Liver (tissue), 3 donors: ENCODE results near the gene PM20D1.

Source experiments
- EGR1 ChIP-seq, 2 donors: IDR thresholded peaks; 2 replicates each; pipeline ENCODE4 v1.6.1; 2016 to 2018; ENCODE audit warnings: antibody characterized with exemption in 2 of 2, low read depth in 2 of 2
- FOXA1 ChIP-seq: IDR thresholded peaks from 2 replicates; pipeline ENCODE4 v1.6.1; 2016; ENCODE audit warnings: antibody characterized with exemption
- GABPA ChIP-seq, 2 donors: IDR thresholded peaks in 1 of 2; conservative IDR thresholded peaks in 1 of 2; 2 replicates each; pipeline ENCODE4 v1.6.1; 2016; ENCODE audit warnings: antibody characterized with exemption in 2 of 2, mild to moderate bottlenecking in 1 of 2, moderate library complexity in 1 of 2
- JUND ChIP-seq, 2 donors: IDR thresholded peaks; 2 replicates each; pipeline ENCODE4 v1.6.1; 2016; ENCODE audit warnings: antibody characterized with exemption in 2 of 2
- RAD21 ChIP-seq, 2 donors: IDR thresholded peaks; 2 replicates each; pipeline ENCODE4 v1.6.1; 2016; ENCODE audit warnings: antibody characterized with exemption in 2 of 2, mild to moderate bottlenecking in 2 of 2
- RXRA ChIP-seq, 2 donors: IDR thresholded peaks; 2 replicates each; pipeline ENCODE4 v1.6.1; 2017 to 2018; ENCODE audit warnings: antibody characterized with exemption in 2 of 2, mild to moderate bottlenecking in 1 of 2
- SP1 ChIP-seq: IDR thresholded peaks from 2 replicates; pipeline ENCODE4 v1.6.1; 2018; ENCODE audit warnings: antibody characterized with exemption, mild to moderate bottlenecking
- TAF1 ChIP-seq: conservative IDR thresholded peaks from 2 replicates; pipeline ENCODE4 v1.6.1; 2016; ENCODE audit warnings: antibody characterized with exemption, mild to moderate bottlenecking
- YY1 ChIP-seq: IDR thresholded peaks from 2 replicates; pipeline ENCODE4 v1.6.1; 2016; ENCODE audit warnings: antibody characterized with exemption, mild to moderate bottlenecking
- TF ChIP-seq, protein P1 (sequence below): fragments of 150-350 bp; IDR thresholded peaks from 2 replicates; pipeline ENCODE4 v1.5.1; 2017; ENCODE audit warnings: improper control_type of control experiment, low read depth, low read length; ENCODE audit not compliant: missing input control
- TF ChIP-seq, protein P2 (sequence below): IDR thresholded peaks from 2 replicates; pipeline ENCODE4 v1.6.1; 2016; ENCODE audit warnings: antibody characterized with exemption
- TF ChIP-seq, protein P3 (sequence below): IDR thresholded peaks from 2 replicates; pipeline ENCODE4 v1.6.1; 2016; ENCODE audit warnings: antibody characterized with exemption
- TF ChIP-seq, protein P4 (sequence below): IDR thresholded peaks from 2 replicates; pipeline ENCODE4 v1.6.1; 2016; ENCODE audit warnings: antibody characterized with exemption
- TF ChIP-seq, protein P5 (sequence below): IDR thresholded peaks from 2 replicates; pipeline ENCODE4 v1.6.1; 2016; ENCODE audit warnings: antibody characterized with exemption, mild to moderate bottlenecking
- donor health status: healthy.
- donor health status: healthy.

DNA sequence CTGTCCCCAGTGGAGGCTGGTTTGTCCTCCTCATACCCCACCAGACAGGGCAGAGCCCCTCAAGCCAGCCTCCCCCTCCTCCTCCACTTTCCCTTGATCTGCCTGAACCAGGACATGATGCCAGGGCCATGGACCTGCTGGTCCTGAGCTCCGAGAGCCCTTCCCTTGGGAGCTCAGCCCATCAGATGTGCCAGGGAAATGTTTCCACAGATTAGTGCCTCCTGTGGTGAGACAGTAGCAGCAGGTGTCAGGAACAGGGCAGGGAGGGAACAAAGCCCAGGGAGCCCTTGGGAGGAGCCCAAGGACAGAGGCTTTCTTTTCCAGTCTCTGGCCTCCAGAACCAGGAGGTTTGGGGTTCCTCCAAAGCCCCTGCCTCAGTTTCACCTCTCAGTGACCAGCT, 22.3 kb downstream of the PM20D1 start:
- no peak for TF ChIP-seq RXRA (IDR thresholded peaks at IDR 0.05)
- TF ChIP-seq, protein P1, sequence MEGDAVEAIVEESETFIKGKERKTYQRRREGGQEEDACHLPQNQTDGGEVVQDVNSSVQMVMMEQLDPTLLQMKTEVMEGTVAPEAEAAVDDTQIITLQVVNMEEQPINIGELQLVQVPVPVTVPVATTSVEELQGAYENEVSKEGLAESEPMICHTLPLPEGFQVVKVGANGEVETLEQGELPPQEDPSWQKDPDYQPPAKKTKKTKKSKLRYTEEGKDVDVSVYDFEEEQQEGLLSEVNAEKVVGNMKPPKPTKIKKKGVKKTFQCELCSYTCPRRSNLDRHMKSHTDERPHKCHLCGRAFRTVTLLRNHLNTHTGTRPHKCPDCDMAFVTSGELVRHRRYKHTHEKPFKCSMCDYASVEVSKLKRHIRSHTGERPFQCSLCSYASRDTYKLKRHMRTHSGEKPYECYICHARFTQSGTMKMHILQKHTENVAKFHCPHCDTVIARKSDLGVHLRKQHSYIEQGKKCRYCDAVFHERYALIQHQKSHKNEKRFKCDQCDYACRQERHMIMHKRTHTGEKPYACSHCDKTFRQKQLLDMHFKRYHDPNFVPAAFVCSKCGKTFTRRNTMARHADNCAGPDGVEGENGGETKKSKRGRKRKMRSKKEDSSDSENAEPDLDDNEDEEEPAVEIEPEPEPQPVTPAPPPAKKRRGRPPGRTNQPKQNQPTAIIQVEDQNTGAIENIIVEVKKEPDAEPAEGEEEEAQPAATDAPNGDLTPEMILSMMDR = no peak
- no peak for TF ChIP-seq YY1
- TF ChIP-seq SP1 = no peak
- TF ChIP-seq, protein P2, sequence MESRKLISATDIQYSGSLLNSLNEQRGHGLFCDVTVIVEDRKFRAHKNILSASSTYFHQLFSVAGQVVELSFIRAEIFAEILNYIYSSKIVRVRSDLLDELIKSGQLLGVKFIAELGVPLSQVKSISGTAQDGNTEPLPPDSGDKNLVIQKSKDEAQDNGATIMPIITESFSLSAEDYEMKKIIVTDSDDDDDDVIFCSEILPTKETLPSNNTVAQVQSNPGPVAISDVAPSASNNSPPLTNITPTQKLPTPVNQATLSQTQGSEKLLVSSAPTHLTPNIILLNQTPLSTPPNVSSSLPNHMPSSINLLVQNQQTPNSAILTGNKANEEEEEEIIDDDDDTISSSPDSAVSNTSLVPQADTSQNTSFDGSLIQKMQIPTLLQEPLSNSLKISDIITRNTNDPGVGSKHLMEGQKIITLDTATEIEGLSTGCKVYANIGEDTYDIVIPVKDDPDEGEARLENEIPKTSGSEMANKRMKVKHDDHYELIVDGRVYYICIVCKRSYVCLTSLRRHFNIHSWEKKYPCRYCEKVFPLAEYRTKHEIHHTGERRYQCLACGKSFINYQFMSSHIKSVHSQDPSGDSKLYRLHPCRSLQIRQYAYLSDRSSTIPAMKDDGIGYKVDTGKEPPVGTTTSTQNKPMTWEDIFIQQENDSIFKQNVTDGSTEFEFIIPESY = no peak
- TF ChIP-seq TAF1 = no peak
- TF ChIP-seq RAD21 (IDR thresholded peaks at IDR 0.05) = no peak
- TF ChIP-seq FOXA1 = no peak
- TF ChIP-seq, protein P3, sequence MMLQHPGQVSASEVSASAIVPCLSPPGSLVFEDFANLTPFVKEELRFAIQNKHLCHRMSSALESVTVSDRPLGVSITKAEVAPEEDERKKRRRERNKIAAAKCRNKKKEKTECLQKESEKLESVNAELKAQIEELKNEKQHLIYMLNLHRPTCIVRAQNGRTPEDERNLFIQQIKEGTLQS = no peak
- no peak for TF ChIP-seq EGR1 (IDR thresholded peaks at IDR 0.05; ENCODE audit: low read depth in 2 of 2)
- TF ChIP-seq, protein P4, sequence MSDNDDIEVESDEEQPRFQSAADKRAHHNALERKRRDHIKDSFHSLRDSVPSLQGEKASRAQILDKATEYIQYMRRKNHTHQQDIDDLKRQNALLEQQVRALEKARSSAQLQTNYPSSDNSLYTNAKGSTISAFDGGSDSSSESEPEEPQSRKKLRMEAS = no peak
- TF ChIP-seq, protein P5, sequence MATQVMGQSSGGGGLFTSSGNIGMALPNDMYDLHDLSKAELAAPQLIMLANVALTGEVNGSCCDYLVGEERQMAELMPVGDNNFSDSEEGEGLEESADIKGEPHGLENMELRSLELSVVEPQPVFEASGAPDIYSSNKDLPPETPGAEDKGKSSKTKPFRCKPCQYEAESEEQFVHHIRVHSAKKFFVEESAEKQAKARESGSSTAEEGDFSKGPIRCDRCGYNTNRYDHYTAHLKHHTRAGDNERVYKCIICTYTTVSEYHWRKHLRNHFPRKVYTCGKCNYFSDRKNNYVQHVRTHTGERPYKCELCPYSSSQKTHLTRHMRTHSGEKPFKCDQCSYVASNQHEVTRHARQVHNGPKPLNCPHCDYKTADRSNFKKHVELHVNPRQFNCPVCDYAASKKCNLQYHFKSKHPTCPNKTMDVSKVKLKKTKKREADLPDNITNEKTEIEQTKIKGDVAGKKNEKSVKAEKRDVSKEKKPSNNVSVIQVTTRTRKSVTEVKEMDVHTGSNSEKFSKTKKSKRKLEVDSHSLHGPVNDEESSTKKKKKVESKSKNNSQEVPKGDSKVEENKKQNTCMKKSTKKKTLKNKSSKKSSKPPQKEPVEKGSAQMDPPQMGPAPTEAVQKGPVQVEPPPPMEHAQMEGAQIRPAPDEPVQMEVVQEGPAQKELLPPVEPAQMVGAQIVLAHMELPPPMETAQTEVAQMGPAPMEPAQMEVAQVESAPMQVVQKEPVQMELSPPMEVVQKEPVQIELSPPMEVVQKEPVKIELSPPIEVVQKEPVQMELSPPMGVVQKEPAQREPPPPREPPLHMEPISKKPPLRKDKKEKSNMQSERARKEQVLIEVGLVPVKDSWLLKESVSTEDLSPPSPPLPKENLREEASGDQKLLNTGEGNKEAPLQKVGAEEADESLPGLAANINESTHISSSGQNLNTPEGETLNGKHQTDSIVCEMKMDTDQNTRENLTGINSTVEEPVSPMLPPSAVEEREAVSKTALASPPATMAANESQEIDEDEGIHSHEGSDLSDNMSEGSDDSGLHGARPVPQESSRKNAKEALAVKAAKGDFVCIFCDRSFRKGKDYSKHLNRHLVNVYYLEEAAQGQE = no peak
- TF ChIP-seq JUND (IDR thresholded peaks at IDR 0.05) = no peak
- no peak for TF ChIP-seq GABPA (IDR thresholded peaks at IDR 0.05 in 1 of 2, conservative IDR thresholded peaks at IDR 0.05 in 1 of 2)
